GM19238 (cell line): ENCODE data around the gene DSCAM.

ENCODE experiments used
- DNase-seq: peaks from one replicate; pipeline ENCODE4 v3.0.0; 2011; ENCODE audit warnings: low spot score; ENCODE audit not compliant: insufficient read length

Gene DSCAM

GRCh38 chr21:40840401-40841125 lies 6.4 kb downstream of the DSCAM start:
- DNase-seq, result no peak

GRCh38 chr21:40839521-40839920 lies 7.4 kb downstream of the DSCAM start:
- no peak for DNase-seq

DNA sequence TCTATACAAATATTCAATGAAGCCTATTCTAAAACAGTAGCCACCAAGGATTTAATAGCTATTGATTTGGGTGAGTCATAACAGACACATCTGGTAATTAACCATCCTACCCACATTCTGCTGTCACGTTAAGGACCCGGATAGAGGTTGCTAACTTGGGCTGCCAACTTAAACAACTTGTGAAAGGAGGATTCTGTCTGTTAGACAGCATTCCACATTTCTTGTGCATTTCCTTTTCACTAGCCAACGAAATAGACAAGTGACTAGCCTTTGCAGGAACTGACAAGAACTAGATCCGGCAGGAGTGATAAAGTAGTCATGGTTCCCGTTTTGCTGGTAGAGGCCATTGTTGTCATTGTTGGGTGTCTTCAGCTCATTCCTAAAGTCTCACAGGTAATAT lies 9.5 kb downstream of the DSCAM start:
- DNase-seq, result no peak

GRCh38 chr21:40835184-40835694 lies 11.7 kb downstream of the DSCAM start:
- DNase-seq, result no peak

DNA sequence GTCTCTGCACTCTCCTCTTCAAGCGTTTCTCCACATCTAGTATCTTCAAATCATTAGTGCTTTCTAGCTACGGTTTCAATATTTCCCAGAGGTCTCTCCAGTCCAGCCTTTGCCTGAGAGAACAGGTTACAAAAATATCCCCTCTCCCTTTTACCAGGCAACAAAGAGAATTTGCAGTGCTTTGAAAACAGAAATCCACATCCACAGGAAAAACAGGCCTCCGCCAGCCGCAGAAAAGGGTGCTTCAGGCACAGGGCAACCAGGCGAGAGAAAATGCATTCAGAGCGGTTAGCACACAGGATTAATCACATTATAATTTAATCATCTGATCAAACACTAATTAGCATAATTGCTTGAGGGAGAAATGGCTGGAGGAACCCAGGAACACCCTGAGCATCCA lies 13.8 kb downstream of the DSCAM start:
- DNase-seq, result no peak

DNA sequence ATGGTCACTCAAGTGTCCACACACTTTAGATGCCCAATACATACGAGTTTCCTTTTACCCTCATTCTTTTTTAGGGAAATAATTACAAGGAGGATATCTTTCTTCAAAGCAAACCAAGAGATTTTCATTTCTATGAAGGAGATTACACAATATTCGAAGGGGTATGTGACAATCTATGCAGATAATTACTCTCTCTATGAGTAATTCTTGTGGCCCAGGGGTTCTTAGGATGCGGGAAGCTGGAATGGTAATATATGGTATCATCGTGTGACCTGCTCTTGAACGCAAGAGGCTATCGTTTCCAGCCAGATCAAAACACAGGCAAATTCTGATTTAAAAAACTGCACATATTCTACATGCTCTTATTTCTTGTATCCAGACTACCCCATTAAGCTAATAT lies 14.6 kb downstream of the DSCAM start:
- DNase-seq, result no peak

GRCh38 chr21:40830836-40831235 lies 16.1 kb downstream of the DSCAM start:
- no peak for DNase-seq

GRCh38 chr21:40829791-40830190 lies 17.2 kb downstream of the DSCAM start:
- no peak for DNase-seq

DNA sequence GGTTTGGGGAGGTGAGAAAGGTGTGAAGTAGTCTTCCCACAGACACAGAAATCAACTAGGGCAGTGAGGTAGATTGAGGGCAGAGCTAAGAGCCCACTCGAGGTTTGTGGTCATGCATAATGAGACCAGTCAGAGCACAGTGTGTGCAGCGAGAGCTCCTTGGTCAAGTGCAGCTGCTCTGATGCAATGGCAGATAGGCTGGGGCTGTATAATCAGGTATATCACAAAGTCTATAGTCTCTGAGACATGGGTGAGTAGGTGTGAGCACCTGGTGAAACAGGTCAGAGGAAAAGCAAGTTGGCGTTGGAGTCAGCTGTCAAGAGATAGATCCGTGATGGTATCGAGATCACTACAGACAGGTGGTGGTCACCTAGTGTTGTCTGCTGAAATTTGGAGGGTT lies 17.6 kb downstream of the DSCAM start:
- no peak for DNase-seq

DNA sequence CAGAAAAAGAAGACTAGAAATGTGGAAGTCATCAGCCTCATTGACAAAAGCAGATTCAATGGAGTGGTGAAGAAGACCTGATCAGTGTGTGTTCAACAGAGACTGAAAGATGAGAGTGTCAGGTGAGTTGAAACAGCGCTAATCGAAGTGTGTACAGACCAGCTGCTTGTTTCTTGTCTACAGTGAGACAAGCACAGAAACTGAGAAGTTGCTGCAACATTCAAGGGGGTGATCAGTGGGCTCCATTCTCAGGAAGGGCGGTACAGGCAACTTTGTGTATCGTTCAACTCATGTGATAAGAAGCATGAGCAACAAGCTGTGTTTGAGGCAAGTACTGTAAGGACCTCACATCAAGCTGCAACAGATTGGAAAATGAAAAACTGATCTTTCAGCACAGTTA lies 19.4 kb downstream of the DSCAM start:
- no peak for DNase-seq

- no peak for DNase-seq
Measured at GRCh38 chr21:40819071-40819900, 27.7 kb downstream of the DSCAM start.

GRCh38 chr21:40813918-40814317 lies 33.0 kb downstream of the DSCAM start:
- DNase-seq, result no peak

DNA sequence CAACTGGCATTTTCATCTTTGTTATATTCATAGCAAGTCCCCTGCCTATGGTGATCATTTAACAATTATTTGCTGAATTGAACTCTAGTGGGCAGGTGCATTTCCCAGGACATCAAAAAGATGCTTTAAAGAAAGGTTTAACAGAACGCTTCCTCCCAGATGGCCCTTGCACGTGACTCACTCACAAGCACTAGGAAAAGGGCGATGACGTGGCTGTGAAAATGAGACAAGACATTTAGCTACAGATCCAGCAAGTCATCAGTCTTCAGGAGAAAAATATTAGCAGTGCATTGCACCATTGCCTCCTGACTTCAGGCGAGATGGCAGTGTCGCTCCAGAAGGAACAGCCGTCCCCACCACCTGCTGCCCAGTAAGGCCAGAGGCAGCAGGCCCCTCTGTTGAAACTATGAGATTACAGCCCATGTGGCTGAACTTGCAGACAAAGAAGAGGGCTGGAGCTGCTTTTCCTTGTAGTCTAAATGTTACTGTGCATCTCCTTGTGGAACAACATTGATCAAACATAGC lies 37.2 kb downstream of the DSCAM start:
- DNase-seq, result no peak

GRCh38 chr21:40803101-40803500 lies 43.9 kb downstream of the DSCAM start:
- no peak for DNase-seq

- no peak for DNase-seq
Measured at GRCh38 chr21:40800126-40800525, 46.8 kb downstream of the DSCAM start.

DNA sequence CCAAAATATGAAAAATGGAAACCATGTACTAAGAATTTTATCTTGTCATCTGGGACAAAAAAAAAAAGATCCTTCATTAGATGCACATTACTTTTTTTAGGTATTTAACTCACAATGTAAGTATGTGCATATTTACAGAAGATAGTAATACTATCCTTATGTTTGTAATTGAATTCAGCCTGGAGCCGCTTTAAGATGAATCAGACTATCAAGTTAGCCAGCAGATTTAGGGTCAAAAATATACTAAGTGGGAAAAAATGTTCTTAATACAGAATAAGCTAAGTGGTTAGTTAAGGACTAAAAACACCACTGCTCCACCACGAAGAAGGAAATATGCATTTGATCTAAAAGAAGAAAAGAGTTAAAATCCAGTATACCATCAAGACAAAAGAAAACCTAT lies 49.1 kb downstream of the DSCAM start:
- no peak for DNase-seq

- DNase-seq, result no peak
Measured at GRCh38 chr21:40797410-40797809, 49.5 kb downstream of the DSCAM start.

DNA sequence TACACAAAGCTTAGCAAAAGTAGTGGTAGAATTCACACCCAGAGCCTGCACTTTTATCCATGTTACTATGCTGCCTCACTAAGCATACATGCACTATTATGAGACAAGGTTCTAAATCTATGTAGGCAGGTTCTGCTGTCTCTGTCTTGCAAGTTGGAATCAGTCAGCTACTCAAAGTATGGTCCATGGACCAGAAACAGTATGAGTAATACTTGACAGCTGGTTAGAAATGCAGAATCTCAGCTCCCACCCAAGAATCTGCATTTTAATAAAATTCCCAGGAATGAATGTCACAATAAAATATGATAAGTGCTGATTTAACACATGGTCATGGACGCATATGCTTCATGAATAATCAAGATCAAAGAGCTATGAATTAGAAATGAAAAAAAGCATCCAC lies 50.5 kb downstream of the DSCAM start:
- no peak for DNase-seq

GRCh38 chr21:40795313-40795712 lies 51.6 kb downstream of the DSCAM start:
- no peak for DNase-seq

GRCh38 chr21:40792691-40793456 lies 54.1 kb downstream of the DSCAM start:
- DNase-seq, result no peak

- no peak for DNase-seq
Measured at GRCh38 chr21:40788635-40789034, 58.3 kb downstream of the DSCAM start.

GRCh38 chr21:40783404-40783803 lies 63.6 kb downstream of the DSCAM start:
- DNase-seq, result no peak
